ENCODE data around the gene HEXIM2.

Gene HEXIM2

GRCh38 chr17:45128331-45128730 is 33.3 kb upstream of the HEXIM2 start:
- DNase-seq: no peak

GRCh38 chr17:45128989-45129388 is 32.7 kb upstream of the HEXIM2 start:
- DNase-seq: no peak

GRCh38 chr17:45129426-45129939 is 32.2 kb upstream of the HEXIM2 start:
- no peak for DNase-seq

GRCh38 chr17:45129940-45130680 is 31.6 kb upstream of the HEXIM2 start:
- no peak for DNase-seq

GRCh38 chr17:45130681-45131615 is 30.7 kb upstream of the HEXIM2 start:
- DNase-seq: peak; percentile 21

- peak; percentile 44 for DNase-seq
Observed at GRCh38 chr17:45131616-45132319, 29.9 kb upstream of the HEXIM2 start.

GRCh38 chr17:45132320-45132571 is 29.4 kb upstream of the HEXIM2 start, which contains the start of gene PLCD3:
Gene PLCD3 (minus strand): TSS chr17:45132515. CDS start chr17:45132410, 105 bp downstream.
- DNase-seq: no peak

GRCh38 chr17:45132572-45133463 is 28.9 kb upstream of the HEXIM2 start:
- peak; percentile 88 for DNase-seq

GRCh38 chr17:45135192-45135977 is 26.3 kb upstream of the HEXIM2 start, which contains the start of gene ACBD4:
Gene ACBD4 (plus strand): TSS chr17:45135687. CDS start chr17:45136145, 458 bp downstream.
- DNase-seq: peak; percentile 99

- DNase-seq: peak; percentile 31
Observed at GRCh38 chr17:45135978-45136791, 25.5 kb upstream of the HEXIM2 start.

- no peak for DNase-seq
Observed at GRCh38 chr17:45136846-45137560, 24.7 kb upstream of the HEXIM2 start.

GRCh38 chr17:45137561-45138305 is 23.9 kb upstream of the HEXIM2 start:
- no peak for DNase-seq

- no peak for DNase-seq
Observed at GRCh38 chr17:45138911-45139532, 22.7 kb upstream of the HEXIM2 start.

- no peak for DNase-seq
Observed at GRCh38 chr17:45139533-45139920, 22.1 kb upstream of the HEXIM2 start.

GRCh38 chr17:45143094-45143670 is 18.5 kb upstream of the HEXIM2 start:
- DNase-seq: no peak

- peak; percentile 52 for DNase-seq
Observed at GRCh38 chr17:45143767-45144198, 17.9 kb upstream of the HEXIM2 start.

GRCh38 chr17:45144199-45145034 is 17.3 kb upstream of the HEXIM2 start:
- DNase-seq: peak; percentile 79
